Stomach (tissue), 9 donors: Measurements from ENCODE around the gene MMEL1. TPM values are rescaled to one million over a fixed set of nuclear protein-coding genes. Genes with fewer than 3 reads are reported as not detected.
"Not testable (repeated sequence)": the region's sequence is repeated elsewhere in the genome, so short reads cannot be mapped to it uniquely, and the experiment has no call there.

Experiments
- DNase-seq, 2 donors: peaks; one replicate each; pipeline versions ENCODE4 v3.0.0 to v3.0.0-alpha.2; 2013 to 2019
- H3K27ac ChIP-seq, 5 donors: fragments of 200-600 bp in 4 of 5; sonication (generic) in 4 of 5; one replicate each; pipeline ENCODE4 v1.5.1; 2013 to 2019; ENCODE audit warnings: mild to moderate bottlenecking in 1 of 5, moderate library complexity in 1 of 5
- H3K27me3 ChIP-seq, 3 donors: fragments of 200-600 bp; sonication (generic); one replicate each; pipeline ENCODE4 v1.5.1; 2017 to 2019; ENCODE audit warnings: mixed run types in 1 of 3
- H3K36me3 ChIP-seq, 4 donors: fragments of 200-600 bp; sonication (generic); 1 replicate in 3 of 4; 2 replicates in 1 of 4; pipeline ENCODE4 v1.5.1; 2016 to 2019
- H3K4me1 ChIP-seq, 4 donors: fragments of 200-600 bp; sonication (generic); one replicate each; pipeline ENCODE4 v1.5.1; 2016 to 2019
- H3K4me3 ChIP-seq, 4 donors: fragments of 200-600 bp; sonication (generic) in 3 of 4; one replicate each; pipeline ENCODE4 v1.5.1; 2016 to 2019; ENCODE audit warnings: mild to moderate bottlenecking in 1 of 4
- H3K9me3 ChIP-seq, 4 donors: fragments of 200-600 bp; sonication (generic); one replicate each; pipeline ENCODE4 v1.5.1; 2016 to 2019
- CTCF ChIP-seq, 7 experiments: fragments of 450-650 bp in 4 of 7; fragments of 200-600 bp in 3 of 7; sonication (generic) in 3 of 7; IDR thresholded peaks; one replicate each; pipeline ENCODE4 v1.5.1; 2016 to 2019; ENCODE audit warnings: antibody characterized with exemption in 7 of 7, control low read depth in 2 of 7, mild to moderate bottlenecking in 1 of 7
- EP300 ChIP-seq: sonication (generic); formaldehyde crosslinking; IDR thresholded peaks from one replicate; pipeline ENCODE4 v1.6.1; 2017; ENCODE audit warnings: antibody characterized with exemption
- POLR2A ChIP-seq, 4 donors: fragments of 450-650 bp; IDR thresholded peaks; one replicate each; pipeline ENCODE4 v1.6.1; 2016; ENCODE audit warnings: antibody characterized with exemption in 4 of 4, control low read depth in 2 of 4, mild to moderate bottlenecking in 1 of 4, moderate library complexity in 1 of 4
- POLR2AphosphoS5 ChIP-seq, 3 donors: sonication (generic); formaldehyde crosslinking; IDR thresholded peaks; one replicate each; pipeline ENCODE4 v1.6.1; 2016; ENCODE audit warnings: antibody characterized with exemption in 3 of 3
- WGBS, 5 donors: extraction: QIAGEN DNeasy Blood & Tissue Kit in 3 of 5; methylation state at CpG; one replicate each; pipeline versions ENCODE4 v1.1.5 to v1.1.7; 2013 to 2018; 5-methylcytosine and 5-hydroxymethylcytosine counted together
- intact Hi-C: fragments of 100-400 bp; cut with DNase I; formaldehyde crosslinking; loops from one replicate; pipeline ENCODE4 v1.15.1; 2023; ENCODE audit warnings: low total_unique reads
- polyA plus RNA-seq, 3 donors: library from polyadenylated mRNA; stranded (reverse); fragments of 200-250 nt; gene quantifications; one replicate each; pipeline ENCODE4 v1.2.3, GENCODE V29; 2013
- total RNA-seq, 5 donors: library from RNA; depleted of rRNA; stranded (reverse); fragments of >200 nt; gene quantifications; one replicate each; pipeline versions ENCODE4 v1.1.0 to v1.2.3, GENCODE V29; 2014 to 2016
- donor health status: healthy with polysubstance abuse.
- donor health status: Bipolar disorder and iron deficiency.
- donor health status: healthy.

Gene MMEL1
- total and polyA plus RNA-seq, 8 donors, result 1.3 to 190 (median 23.6) TPM

- Histone ChIP-seq H3K27ac (peak overlapping the region in 1 of 5 donors; percentile 92), H3K4me3 (no peak overlapping the region), H3K9me3 (no peaks in the 10 kb centered on the region), H3K27me3 (no peaks in the 10 kb centered on the region), H3K4me1 (peaks cover 38 to 61% (median 53%) of the 10 kb centered on the region in 4 donors), H3K36me3 (peaks cover 9 to 14% (median 11%) of the 10 kb centered on the region in 4 donors)
- intact Hi-C loops, result no loop called here
- no peak for DNase-seq
- WGBS, 5 donors, result 83 to 91% (median 88%) methylated on average over 21 to 30 of the region's 30 CpGs
- TF ChIP-seq CTCF (IDR thresholded peaks at IDR 0.05) (no peak), POLR2AphosphoS5 (IDR thresholded peaks at IDR 0.05) (no peak), POLR2A (IDR thresholded peaks at IDR 0.05) (no peak)
Observed at GRCh38 chr1:2553871-2554620, 78.8 kb downstream of the MMEL1 start.

- H3K4me3 ChIP-seq, H3K27ac ChIP-seq, H3K36me3 ChIP-seq, H3K9me3 ChIP-seq, DNase-seq, intact Hi-C loops, H3K27me3 ChIP-seq: not testable (repeated sequence)
- peaks cover 41 to 60% (median 53%) of the 10 kb centered on the region in 4 donors for H3K4me1 ChIP-seq
- 70 to 83% (median 77%) methylated on average over 4 to 8 of the region's 9 CpGs; no CpG with 5 or more reads in 1 of the 5 donors for WGBS, 5 donors
Observed at GRCh38 chr1:2553076-2553475, 79.7 kb downstream of the MMEL1 start.

- H3K27ac ChIP-seq, result no peak overlapping the region
- peaks cover 41 to 60% (median 53%) of the 10 kb centered on the region in 4 donors for H3K4me1 ChIP-seq
- no peak for TF ChIP-seq POLR2A (IDR thresholded peaks at IDR 0.05)
- no peak for TF ChIP-seq EP300
- TF ChIP-seq POLR2AphosphoS5 (IDR thresholded peaks at IDR 0.05), result no peak
- TF ChIP-seq CTCF (IDR thresholded peaks at IDR 0.05), result no peak
- H3K36me3 ChIP-seq, result no peaks in the 10 kb centered on the region
- 83 to 96% (median 93%) methylated on average over 12 to 26 of the region's 26 CpGs for WGBS, 5 donors
- no peak overlapping the region for H3K4me3 ChIP-seq
- no peak for DNase-seq
- H3K27me3 ChIP-seq, result peaks cover 0 to 3% (median 0%) of the 10 kb centered on the region in 3 donors
- no peaks in the 10 kb centered on the region for H3K9me3 ChIP-seq
- intact Hi-C loops, result no loop called here
Observed at GRCh38 chr1:2552189-2552588, 80.6 kb downstream of the MMEL1 start.

- H3K9me3 ChIP-seq, H3K27me3 ChIP-seq, DNase-seq, intact Hi-C loops, H3K36me3 ChIP-seq, H3K4me3 ChIP-seq: not testable (repeated sequence)
- Histone ChIP-seq H3K27ac (peak overlapping the region in 2 of 5 donors; percentile 0 to 18), H3K4me1 (peaks cover 40 to 60% (median 53%) of the 10 kb centered on the region in 4 donors)
- WGBS, 5 donors, result 78 to 83% (median 81%) methylated on average over 3 to 9 of the region's 9 CpGs
Observed at GRCh38 chr1:2551544-2551943, 81.3 kb downstream of the MMEL1 start.

GRCh38 chr1:2550309-2550861, 82.4 kb downstream of the MMEL1 start:
- DNase-seq, H3K36me3 ChIP-seq, intact Hi-C loops, H3K9me3 ChIP-seq: not testable (repeated sequence)
- H3K4me3 ChIP-seq, result peak overlapping the region in 1 of 4 donors; percentile 13
- H3K27me3 ChIP-seq, result peaks cover 0 to 17% (median 0%) of the 10 kb centered on the region in 3 donors
- peaks cover 47 to 66% (median 59%) of the 10 kb centered on the region in 4 donors for H3K4me1 ChIP-seq
- H3K27ac ChIP-seq, result peak overlapping the region in 4 of 5 donors; percentile 23 to 97 (median 30)
- 56 to 70% (median 58%) methylated on average over 8 to 11 of the region's 12 CpGs for WGBS, 5 donors

GRCh38 chr1:2549367-2550029, 83.3 kb downstream of the MMEL1 start:
- Histone ChIP-seq H3K4me3 (peak overlapping the region; percentile 22 to 67 (median 52)), H3K4me1 (peaks cover 45 to 66% (median 59%) of the 10 kb centered on the region in 4 donors), H3K27ac (peak overlapping the region; percentile 92 to 98 (median 97)), H3K27me3 (peaks cover 0 to 17% (median 0%) of the 10 kb centered on the region in 3 donors)
- not testable (repeated sequence) for DNase-seq, H3K9me3 ChIP-seq, H3K36me3 ChIP-seq
- WGBS, 5 donors, result 81 to 89% (median 82%) methylated on average over 18 to 26 of the region's 28 CpGs
- intact Hi-C loops, result loop anchor here (10.0 kb wide), 1 partner anchor 95 kb away; no protein-coding TSS in a partner anchor
